ENCODE measurements around the gene P2RX1. TPM values are rescaled to one million over a fixed set of nuclear protein-coding genes. Genes with fewer than 3 reads are reported as not detected.

P2RX1 gene
- total and polyA plus RNA-seq, 2 donors = 3.6 to 6.0 TPM

DNA sequence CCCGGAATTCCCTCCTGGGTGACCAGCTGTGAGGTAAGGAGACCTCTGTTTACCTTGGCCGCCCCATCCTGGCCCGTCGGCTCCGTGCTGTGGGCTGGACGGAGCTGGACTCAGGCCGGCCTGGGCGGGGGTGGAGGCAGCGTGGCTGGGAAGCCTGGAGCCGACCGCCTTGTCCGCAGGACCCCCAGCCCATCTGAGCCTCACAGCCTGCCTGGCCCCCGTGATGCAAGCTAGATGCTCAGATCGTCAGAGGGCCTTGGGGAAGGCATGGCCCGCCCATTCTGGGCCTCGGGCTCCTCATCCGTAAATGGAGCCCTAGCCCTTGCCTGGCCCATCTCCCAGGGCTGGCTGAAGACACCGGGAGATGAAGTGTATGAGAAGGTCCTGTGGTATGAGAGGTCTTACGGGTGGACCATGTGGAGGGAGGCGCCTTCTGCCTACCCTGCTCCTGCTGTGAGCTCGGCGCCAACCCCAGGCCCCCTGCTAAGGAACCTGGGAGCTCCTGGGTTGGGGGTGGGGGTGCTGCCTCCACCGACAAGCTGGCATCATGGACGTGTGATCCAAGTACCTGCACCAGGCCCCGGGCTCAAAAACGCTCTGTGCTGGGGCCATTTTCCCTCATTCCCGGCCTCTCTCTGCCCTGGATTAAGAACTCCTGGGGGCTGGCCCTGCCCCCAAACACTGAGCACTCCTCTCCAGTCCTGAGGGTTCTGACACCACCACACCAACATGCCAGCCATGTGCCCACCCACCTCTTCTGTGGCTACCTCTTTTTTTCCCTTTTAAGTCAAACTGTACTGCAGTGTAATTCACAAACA lies 5.4 kb upstream of the P2RX1 start:
- H3K4me3 ChIP-seq (ENCODE audit: low read length in 2 of 2) = no peak overlapping the region
- DNase-seq (ENCODE audit: low read depth in 6 of 9, low spot score in 9 of 9) = no peak
- 92% methylated on average over 27 of the region's 27 CpGs for WGBS
- peaks cover 28 to 29% of the 10 kb centered on the region in 2 donors for H3K36me3 ChIP-seq (ENCODE audit: control insufficient read depth in 2 of 2, insufficient read depth in 2 of 2, low read length in 1 of 2)
- H3K27ac ChIP-seq (ENCODE audit: low read depth in 1 of 2, low read length in 1 of 2) = no peak overlapping the region
- H3K9me3 ChIP-seq (ENCODE audit: control insufficient read depth in 2 of 2, insufficient read depth in 1 of 2, low read length in 1 of 2) = peaks cover 0 to 7% of the 10 kb centered on the region in 2 donors
- H3K27me3 ChIP-seq (ENCODE audit: control insufficient read depth in 2 of 2, insufficient read depth in 1 of 2, low read length in 1 of 2) = no peaks in the 10 kb centered on the region
- H3K4me1 ChIP-seq (ENCODE audit: control insufficient read depth in 2 of 2, insufficient read depth in 2 of 2, low read length in 2 of 2) = peaks cover 11 to 21% of the 10 kb centered on the region in 2 donors

DNA sequence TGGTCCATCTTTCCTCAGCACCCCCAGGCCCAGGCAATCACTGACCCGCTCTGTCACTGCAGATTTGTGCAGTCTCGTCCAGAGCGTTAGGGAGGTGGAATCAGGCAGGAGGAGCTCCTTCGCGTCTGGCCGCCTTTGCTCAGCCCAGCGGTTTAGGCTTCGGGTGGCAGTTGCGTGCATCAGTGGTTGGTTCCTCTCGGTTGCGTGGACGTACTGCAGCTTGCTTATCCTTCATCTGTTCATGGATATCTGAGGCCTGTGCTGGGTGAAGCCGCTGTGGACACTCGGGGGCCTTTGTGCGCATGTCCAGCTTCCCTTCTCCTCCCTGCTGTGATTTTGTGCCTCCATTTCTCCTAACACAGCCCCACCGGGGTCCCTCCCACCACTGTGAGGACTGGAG lies 4.7 kb upstream of the P2RX1 start:
- H3K36me3 ChIP-seq (ENCODE audit: control insufficient read depth in 2 of 2, insufficient read depth in 2 of 2, low read length in 1 of 2) = peaks cover 21 to 25% of the 10 kb centered on the region in 2 donors
- no peak overlapping the region for H3K27ac ChIP-seq (ENCODE audit: low read depth in 1 of 2, low read length in 1 of 2)
- H3K9me3 ChIP-seq (ENCODE audit: control insufficient read depth in 2 of 2, insufficient read depth in 1 of 2, low read length in 1 of 2) = peaks cover 0 to 8% of the 10 kb centered on the region in 2 donors
- no peak overlapping the region for H3K4me3 ChIP-seq (ENCODE audit: low read length in 2 of 2)
- H3K4me1 ChIP-seq (ENCODE audit: control insufficient read depth in 2 of 2, insufficient read depth in 2 of 2, low read length in 2 of 2) = peaks cover 18 to 28% of the 10 kb centered on the region in 2 donors
- DNase-seq (ENCODE audit: low read depth in 6 of 9, low spot score in 9 of 9) = no peak
- H3K27me3 ChIP-seq (ENCODE audit: control insufficient read depth in 2 of 2, insufficient read depth in 1 of 2, low read length in 1 of 2) = no peaks in the 10 kb centered on the region
- WGBS = 95% methylated on average over 16 of the region's 16 CpGs

DNA sequence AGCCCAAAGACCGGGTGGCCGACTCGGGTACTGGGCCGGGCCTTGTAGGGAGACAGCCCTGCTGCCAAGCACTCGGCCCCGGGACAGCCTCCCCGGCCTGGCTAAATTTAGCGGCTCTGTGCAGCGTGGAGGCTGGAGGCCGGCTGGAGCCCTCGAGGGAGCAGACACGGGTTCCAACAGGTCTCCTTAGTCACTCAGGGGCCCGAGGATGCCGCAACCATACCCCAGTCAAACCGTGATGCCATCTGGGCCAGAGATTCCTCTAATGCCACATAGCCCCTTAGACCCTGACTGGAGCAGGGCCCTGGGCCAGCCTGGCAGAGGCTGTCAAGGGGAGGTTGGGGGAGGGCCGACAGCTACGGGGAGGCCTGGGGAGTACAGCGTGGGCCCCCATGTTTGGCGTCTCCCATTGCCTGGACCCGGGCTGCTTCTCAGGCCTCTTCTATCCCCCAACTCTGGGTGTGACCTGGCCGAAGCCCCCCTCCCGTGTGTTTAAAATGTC lies 2.9 kb upstream of the P2RX1 start:
- Histone ChIP-seq H3K36me3 (ENCODE audit: control insufficient read depth in 2 of 2, insufficient read depth in 2 of 2, low read length in 1 of 2) (peaks cover 3 to 6% of the 10 kb centered on the region in 2 donors), H3K9me3 (ENCODE audit: control insufficient read depth in 2 of 2, insufficient read depth in 1 of 2, low read length in 1 of 2) (peaks cover 0 to 8% of the 10 kb centered on the region in 2 donors), H3K27me3 (ENCODE audit: control insufficient read depth in 2 of 2, insufficient read depth in 1 of 2, low read length in 1 of 2) (no peaks in the 10 kb centered on the region), H3K4me3 (ENCODE audit: low read length in 2 of 2) (no peak overlapping the region), H3K27ac (ENCODE audit: low read depth in 1 of 2, low read length in 1 of 2) (no peak overlapping the region), H3K4me1 (ENCODE audit: control insufficient read depth in 2 of 2, insufficient read depth in 2 of 2, low read length in 2 of 2) (peaks cover 36 to 46% of the 10 kb centered on the region in 2 donors)
- no peak for DNase-seq (ENCODE audit: low read depth in 6 of 9, low spot score in 9 of 9)
- 98% methylated on average over 22 of the region's 22 CpGs for WGBS

GRCh38 chr17:3918372-3919122 lies 2.3 kb upstream of the P2RX1 start:
- 87% methylated on average over 8 of the region's 8 CpGs for WGBS
- peaks cover 43 to 53% of the 10 kb centered on the region in 2 donors for H3K4me1 ChIP-seq (ENCODE audit: control insufficient read depth in 2 of 2, insufficient read depth in 2 of 2, low read length in 2 of 2)

GRCh38 chr17:3917391-3917931 lies 1.2 kb upstream of the P2RX1 start:
- Histone ChIP-seq H3K36me3 (ENCODE audit: control insufficient read depth in 2 of 2, insufficient read depth in 2 of 2, low read length in 1 of 2) (no peaks in the 10 kb centered on the region), H3K27me3 (ENCODE audit: control insufficient read depth in 2 of 2, insufficient read depth in 1 of 2, low read length in 1 of 2) (no peaks in the 10 kb centered on the region), H3K9me3 (ENCODE audit: control insufficient read depth in 2 of 2, insufficient read depth in 1 of 2, low read length in 1 of 2) (peaks cover 0 to 8% of the 10 kb centered on the region in 2 donors), H3K27ac (ENCODE audit: low read depth in 1 of 2, low read length in 1 of 2) (peak overlapping the region in 1 of 2 donors; percentile 4), H3K4me3 (ENCODE audit: low read length in 2 of 2) (no peak overlapping the region), H3K4me1 (ENCODE audit: control insufficient read depth in 2 of 2, insufficient read depth in 2 of 2, low read length in 2 of 2) (peaks cover 44 to 56% of the 10 kb centered on the region in 2 donors)
- 41% methylated on average over 11 of the region's 11 CpGs for WGBS
- no peak for DNase-seq (ENCODE audit: low read depth in 6 of 9, low spot score in 9 of 9)

More at GRCh38 chr17:3918372-3919122, 2.3 kb upstream of the P2RX1 start:
- no peaks in the 10 kb centered on the region for H3K27me3 ChIP-seq (ENCODE audit: control insufficient read depth in 2 of 2, insufficient read depth in 1 of 2, low read length in 1 of 2)
- H3K36me3 ChIP-seq (ENCODE audit: control insufficient read depth in 2 of 2, insufficient read depth in 2 of 2, low read length in 1 of 2) = peaks cover 0 to under 1% of the 10 kb centered on the region in 2 donors
- no peak overlapping the region for H3K4me3 ChIP-seq (ENCODE audit: low read length in 2 of 2)
- DNase-seq (ENCODE audit: low read depth in 6 of 9, low spot score in 9 of 9) = no peak
- H3K27ac ChIP-seq (ENCODE audit: low read depth in 1 of 2, low read length in 1 of 2) = no peak overlapping the region
- peaks cover 0 to 8% of the 10 kb centered on the region in 2 donors for H3K9me3 ChIP-seq (ENCODE audit: control insufficient read depth in 2 of 2, insufficient read depth in 1 of 2, low read length in 1 of 2)

- H3K36me3 ChIP-seq (ENCODE audit: control insufficient read depth in 2 of 2, insufficient read depth in 2 of 2, low read length in 1 of 2) = no peaks in the 10 kb centered on the region
- peak overlapping the region in 1 of 2 donors; percentile 8 for H3K4me3 ChIP-seq (ENCODE audit: low read length in 2 of 2)
- H3K27me3 ChIP-seq (ENCODE audit: control insufficient read depth in 2 of 2, insufficient read depth in 1 of 2, low read length in 1 of 2) = no peaks in the 10 kb centered on the region
- peaks cover 0 to 11% of the 10 kb centered on the region in 2 donors for H3K9me3 ChIP-seq (ENCODE audit: control insufficient read depth in 2 of 2, insufficient read depth in 1 of 2, low read length in 1 of 2)
- WGBS = 13% methylated on average over 10 of the region's 10 CpGs
- DNase-seq (ENCODE audit: low read depth in 6 of 9, low spot score in 9 of 9) = peak in 1 of 9 donors; percentile 36
- H3K27ac ChIP-seq (ENCODE audit: low read depth in 1 of 2, low read length in 1 of 2) = peak overlapping the region in 1 of 2 donors; percentile 14
- H3K4me1 ChIP-seq (ENCODE audit: control insufficient read depth in 2 of 2, insufficient read depth in 2 of 2, low read length in 2 of 2) = peaks cover 44 to 61% of the 10 kb centered on the region in 2 donors
These were observed 560 bp upstream of the P2RX1 start for GRCh38 chr17:3916825-3917224.

DNA sequence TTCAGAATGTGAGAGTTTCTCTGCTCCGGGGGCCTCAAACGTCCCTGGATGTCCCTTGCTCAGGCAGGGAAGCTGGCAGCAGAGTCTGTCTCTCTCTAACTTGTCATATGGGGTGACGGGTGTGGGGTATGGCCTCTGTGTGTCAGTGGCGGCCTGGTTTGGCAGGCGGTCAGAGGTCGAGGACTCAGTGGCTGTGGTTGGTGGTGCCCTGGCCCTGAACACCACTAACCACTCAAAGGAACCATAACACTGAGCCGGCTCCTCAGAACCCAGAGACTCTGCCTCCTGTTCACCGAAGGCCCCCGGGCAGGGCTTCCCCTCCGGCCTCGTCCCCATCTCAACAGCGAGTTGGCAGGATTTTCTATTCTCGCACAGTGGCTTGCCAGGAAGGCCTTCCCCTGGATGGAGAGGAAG lies 677 bp downstream of the P2RX1 start:
- DNase-seq (ENCODE audit: low read depth in 6 of 9, low spot score in 9 of 9) = peak in 2 of 9 donors; percentile 38 to 65
- Histone ChIP-seq H3K27ac (ENCODE audit: low read depth in 1 of 2, low read length in 1 of 2) (peak overlapping the region; percentile 46 to 87), H3K4me3 (ENCODE audit: low read length in 2 of 2) (peak overlapping the region; percentile 41 to 45), H3K9me3 (ENCODE audit: control insufficient read depth in 2 of 2, insufficient read depth in 1 of 2, low read length in 1 of 2) (peaks cover 1 to 21% of the 10 kb centered on the region in 2 donors), H3K27me3 (ENCODE audit: control insufficient read depth in 2 of 2, insufficient read depth in 1 of 2, low read length in 1 of 2) (no peaks in the 10 kb centered on the region), H3K36me3 (ENCODE audit: control insufficient read depth in 2 of 2, insufficient read depth in 2 of 2, low read length in 1 of 2) (no peaks in the 10 kb centered on the region), H3K4me1 (ENCODE audit: control insufficient read depth in 2 of 2, insufficient read depth in 2 of 2, low read length in 2 of 2) (peaks cover 54 to 73% of the 10 kb centered on the region in 2 donors)
- WGBS = 14% methylated on average over 13 of the region's 13 CpGs

GRCh38 chr17:3914312-3914670 lies 2.0 kb downstream of the P2RX1 start:
- peaks cover 57 to 79% of the 10 kb centered on the region in 2 donors for H3K4me1 ChIP-seq (ENCODE audit: control insufficient read depth in 2 of 2, insufficient read depth in 2 of 2, low read length in 2 of 2)
- H3K27me3 ChIP-seq (ENCODE audit: control insufficient read depth in 2 of 2, insufficient read depth in 1 of 2, low read length in 1 of 2) = no peaks in the 10 kb centered on the region
- DNase-seq (ENCODE audit: low read depth in 6 of 9, low spot score in 9 of 9) = peak in 3 of 9 donors; percentile 68 to 85 (median 72)
- H3K4me3 ChIP-seq (ENCODE audit: low read length in 2 of 2) = peak overlapping the region; percentile 20 to 45
- no peaks in the 10 kb centered on the region for H3K36me3 ChIP-seq (ENCODE audit: control insufficient read depth in 2 of 2, insufficient read depth in 2 of 2, low read length in 1 of 2)
- WGBS = 13% methylated on average over 10 of the region's 10 CpGs
- peaks cover 1 to 24% of the 10 kb centered on the region in 2 donors for H3K9me3 ChIP-seq (ENCODE audit: control insufficient read depth in 2 of 2, insufficient read depth in 1 of 2, low read length in 1 of 2)
- peak overlapping the region; percentile 68 to 87 for H3K27ac ChIP-seq (ENCODE audit: low read depth in 1 of 2, low read length in 1 of 2)
